Sigmoid colon (tissue), 4 donors: ENCODE measurements around the gene RASSF8.
A peak's percentile ranks its signal among the peaks of the same experiment; 100 is the strongest.

Source experiments
- EP300 ChIP-seq, 4 donors: sonication (generic); formaldehyde crosslinking; IDR thresholded peaks; one replicate each; pipeline ENCODE4 v1.6.1; 2017; ENCODE audit warnings: antibody characterized with exemption in 4 of 4
- POLR2A ChIP-seq, 2 donors: fragments of 450-650 bp; IDR thresholded peaks; one replicate each; pipeline ENCODE4 v1.6.1; 2016; ENCODE audit warnings: antibody characterized with exemption in 2 of 2, mild to moderate bottlenecking in 2 of 2, moderate library complexity in 2 of 2
- POLR2AphosphoS5 ChIP-seq, 4 donors: sonication (generic); formaldehyde crosslinking; IDR thresholded peaks; one replicate each; pipeline ENCODE4 v1.6.1; 2017; ENCODE audit warnings: antibody characterized with exemption in 4 of 4
- TF ChIP-seq, protein P1 (sequence below), 4 experiments: fragments of 450-650 bp in 3 of 4; fragments of 200-600 bp in 1 of 4; IDR thresholded peaks; one replicate each; pipeline ENCODE4 v1.5.1; 2016 to 2019; ENCODE audit warnings: antibody characterized with exemption in 4 of 4, mild to moderate bottlenecking in 3 of 4, moderate library complexity in 2 of 4

DNA sequence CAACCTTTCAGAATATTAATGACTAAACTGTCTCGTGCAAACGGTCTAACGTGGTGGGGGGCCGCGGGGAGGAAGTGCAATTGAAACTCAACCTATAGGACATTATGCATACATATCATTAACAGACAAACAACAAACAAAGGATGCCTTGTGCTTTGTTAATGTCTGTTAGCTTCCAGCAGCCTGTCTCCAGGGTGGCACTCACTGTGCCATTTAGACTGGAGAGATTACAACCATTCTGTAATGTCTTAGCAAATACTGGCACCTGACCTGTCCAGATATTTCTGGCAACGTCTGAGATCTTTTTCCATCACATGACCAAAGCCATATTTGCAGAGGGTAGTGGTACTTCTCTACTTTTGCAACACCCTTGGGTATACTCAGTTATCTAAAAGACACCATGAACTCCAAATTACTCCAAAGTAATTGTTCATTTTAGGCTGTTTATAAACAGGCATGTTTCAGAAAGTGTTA, 154.7 kb downstream of the RASSF8 start:
- TF ChIP-seq POLR2A (IDR thresholded peaks at IDR 0.05) = no peak
- TF ChIP-seq, protein P1, sequence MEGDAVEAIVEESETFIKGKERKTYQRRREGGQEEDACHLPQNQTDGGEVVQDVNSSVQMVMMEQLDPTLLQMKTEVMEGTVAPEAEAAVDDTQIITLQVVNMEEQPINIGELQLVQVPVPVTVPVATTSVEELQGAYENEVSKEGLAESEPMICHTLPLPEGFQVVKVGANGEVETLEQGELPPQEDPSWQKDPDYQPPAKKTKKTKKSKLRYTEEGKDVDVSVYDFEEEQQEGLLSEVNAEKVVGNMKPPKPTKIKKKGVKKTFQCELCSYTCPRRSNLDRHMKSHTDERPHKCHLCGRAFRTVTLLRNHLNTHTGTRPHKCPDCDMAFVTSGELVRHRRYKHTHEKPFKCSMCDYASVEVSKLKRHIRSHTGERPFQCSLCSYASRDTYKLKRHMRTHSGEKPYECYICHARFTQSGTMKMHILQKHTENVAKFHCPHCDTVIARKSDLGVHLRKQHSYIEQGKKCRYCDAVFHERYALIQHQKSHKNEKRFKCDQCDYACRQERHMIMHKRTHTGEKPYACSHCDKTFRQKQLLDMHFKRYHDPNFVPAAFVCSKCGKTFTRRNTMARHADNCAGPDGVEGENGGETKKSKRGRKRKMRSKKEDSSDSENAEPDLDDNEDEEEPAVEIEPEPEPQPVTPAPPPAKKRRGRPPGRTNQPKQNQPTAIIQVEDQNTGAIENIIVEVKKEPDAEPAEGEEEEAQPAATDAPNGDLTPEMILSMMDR (IDR thresholded peaks at IDR 0.05) = no peak
- peak in 2 of 4 donors; percentile 46 to 56 for TF ChIP-seq POLR2AphosphoS5 (IDR thresholded peaks at IDR 0.05)
- peak in 1 of 4 donors; percentile 75 for TF ChIP-seq EP300 (IDR thresholded peaks at IDR 0.05)
